Measurements from ENCODE around the gene SPTBN1. TPM values are rescaled to one million over a fixed set of nuclear protein-coding genes. Genes with fewer than 3 reads are reported as not detected.

Gene SPTBN1
- total RNA-seq, 1 experiment from 2014 or later, result 262 TPM

DNA sequence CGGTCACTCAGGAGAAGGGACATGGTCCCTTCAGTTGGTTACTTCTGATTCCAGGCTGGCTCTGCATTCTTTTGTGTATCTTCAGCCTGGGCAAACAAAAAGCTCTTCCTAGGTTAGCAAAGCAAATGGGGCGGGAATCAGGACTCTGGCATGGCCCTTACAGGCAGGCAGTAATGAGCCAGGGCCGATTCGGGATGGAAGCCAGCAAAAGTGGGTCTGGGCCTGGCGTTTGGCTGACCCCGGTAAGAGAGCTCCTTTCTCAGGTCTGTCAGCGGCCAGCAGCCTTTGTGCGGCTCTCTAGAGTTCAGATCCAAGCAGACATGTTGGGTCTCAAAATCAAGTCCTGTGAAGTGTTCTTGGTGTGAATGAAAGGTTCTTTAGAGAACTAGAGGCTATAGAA, 185.9 kb downstream of the SPTBN1 start:
- Histone ChIP-seq H3K9me2 (ENCODE audit: insufficient read depth) (no peaks in the 10 kb centered on the region), H3K4me2 (no peak overlapping the region), H3F3A (ENCODE audit: insufficient read depth, low read depth) (peaks cover 3% of the 10 kb centered on the region; the same call in 1 of the 2 replicates), H3K4me1 (replicated peaks; ENCODE audit: insufficient read depth) (no peaks in the 10 kb centered on the region), H2AFZ (no peak overlapping the region), H3K27ac (no peak overlapping the region), H3K4me3 (no peak overlapping the region), H3K36me3 (ENCODE audit: low read depth) (peaks cover 50% of the 10 kb centered on the region), H3K79me2 (ENCODE audit: low read depth) (no peaks in the 10 kb centered on the region), H4K20me1 (ENCODE audit: insufficient read depth) (no peaks in the 10 kb centered on the region), H3K27me3 (ENCODE audit: insufficient read depth, low read depth) (no peaks in the 10 kb centered on the region), H3K9me3 (ENCODE audit: insufficient read depth, low read depth) (no peaks in the 10 kb centered on the region)
- POLR2A ChIA-PET (ENCODE audit: unreplicated experiment), result no interaction called here
- intact Hi-C loops (cut with micrococcal nuclease; ENCODE audit: unreplicated experiment), result no loop called here
- BruUV-seq (replicated peaks), result no TSS peak
- CTCF ChIA-PET, result no interaction called here
- TF ChIP-seq, protein P1, sequence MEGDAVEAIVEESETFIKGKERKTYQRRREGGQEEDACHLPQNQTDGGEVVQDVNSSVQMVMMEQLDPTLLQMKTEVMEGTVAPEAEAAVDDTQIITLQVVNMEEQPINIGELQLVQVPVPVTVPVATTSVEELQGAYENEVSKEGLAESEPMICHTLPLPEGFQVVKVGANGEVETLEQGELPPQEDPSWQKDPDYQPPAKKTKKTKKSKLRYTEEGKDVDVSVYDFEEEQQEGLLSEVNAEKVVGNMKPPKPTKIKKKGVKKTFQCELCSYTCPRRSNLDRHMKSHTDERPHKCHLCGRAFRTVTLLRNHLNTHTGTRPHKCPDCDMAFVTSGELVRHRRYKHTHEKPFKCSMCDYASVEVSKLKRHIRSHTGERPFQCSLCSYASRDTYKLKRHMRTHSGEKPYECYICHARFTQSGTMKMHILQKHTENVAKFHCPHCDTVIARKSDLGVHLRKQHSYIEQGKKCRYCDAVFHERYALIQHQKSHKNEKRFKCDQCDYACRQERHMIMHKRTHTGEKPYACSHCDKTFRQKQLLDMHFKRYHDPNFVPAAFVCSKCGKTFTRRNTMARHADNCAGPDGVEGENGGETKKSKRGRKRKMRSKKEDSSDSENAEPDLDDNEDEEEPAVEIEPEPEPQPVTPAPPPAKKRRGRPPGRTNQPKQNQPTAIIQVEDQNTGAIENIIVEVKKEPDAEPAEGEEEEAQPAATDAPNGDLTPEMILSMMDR (conservative IDR thresholded peaks at IDR 0.05), result no peak
- no peak for TF ChIP-seq EZH2 (IDR thresholded peaks at IDR 0.05; ENCODE audit: low read depth)
- DNase-seq, result no peak

DNA sequence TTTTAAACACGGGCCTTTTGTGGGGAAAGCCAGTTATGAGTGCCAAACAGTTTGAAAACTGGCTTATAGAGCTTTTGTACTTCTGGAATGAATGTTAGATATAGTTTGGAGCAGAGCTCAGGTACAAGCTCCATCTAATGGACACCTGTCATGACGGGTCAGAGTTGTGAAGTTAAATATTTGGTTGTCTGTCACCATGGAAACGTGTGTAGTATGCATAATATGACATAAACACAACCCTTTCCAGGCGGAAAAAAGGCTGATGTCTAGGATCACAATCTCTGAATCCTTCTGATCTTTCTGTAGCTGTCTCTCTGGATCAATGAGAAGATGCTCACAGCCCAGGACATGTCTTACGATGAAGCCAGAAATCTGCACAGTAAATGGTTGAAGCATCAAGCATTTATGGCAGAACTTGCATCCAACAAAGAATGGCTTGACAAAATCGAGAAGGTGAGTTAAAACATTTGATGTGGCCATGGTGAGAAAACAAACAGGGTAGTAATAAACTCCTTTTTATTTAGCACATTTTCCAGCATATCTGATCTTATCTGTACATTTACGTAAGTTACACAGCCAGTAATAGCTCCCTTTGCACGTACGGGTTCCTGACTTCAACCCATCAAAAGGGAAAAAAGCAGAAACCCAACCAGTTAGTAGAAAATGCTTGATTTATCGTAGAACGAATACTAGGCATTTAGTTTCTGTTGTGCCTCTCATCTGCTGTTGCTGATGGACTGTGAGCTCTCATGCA, 186.7 kb downstream of the SPTBN1 start:
- ChIA-PET POLR2A (ENCODE audit: unreplicated experiment) (interaction anchor here (0.6 kb wide), 1 partner anchor 120 kb away, joined by 3 read pairs; no protein-coding TSS in a partner anchor), CTCF (no interaction called here)
- TF ChIP-seq, protein P1 (conservative IDR thresholded peaks at IDR 0.05), result no peak
- no peak for TF ChIP-seq EZH2 (IDR thresholded peaks at IDR 0.05; ENCODE audit: low read depth)
- DNase-seq, result no peak
- no peaks in the 10 kb centered on the region for H3K4me1 ChIP-seq (replicated peaks; ENCODE audit: insufficient read depth)
- peaks cover 53% of the 10 kb centered on the region for H3K36me3 ChIP-seq (ENCODE audit: low read depth)
- no peak overlapping the region for H3K27ac ChIP-seq
- no peaks in the 10 kb centered on the region for H3K9me3 ChIP-seq (ENCODE audit: insufficient read depth, low read depth)
- no TSS peak for BruUV-seq (replicated peaks)
- H2AFZ ChIP-seq, result no peak overlapping the region
- no peak overlapping the region for H3K4me3 ChIP-seq
- no peaks in the 10 kb centered on the region for H4K20me1 ChIP-seq (ENCODE audit: insufficient read depth)
- no peaks in the 10 kb centered on the region for H3K79me2 ChIP-seq (ENCODE audit: low read depth)
- H3F3A ChIP-seq (ENCODE audit: insufficient read depth, low read depth), result peaks cover 3% of the 10 kb centered on the region; the same call in 1 of the 2 replicates
- H3K9me2 ChIP-seq (ENCODE audit: insufficient read depth), result no peaks in the 10 kb centered on the region
- intact Hi-C loops (cut with micrococcal nuclease; ENCODE audit: unreplicated experiment), result no loop called here
- no peak overlapping the region for H3K4me2 ChIP-seq
- no peaks in the 10 kb centered on the region for H3K27me3 ChIP-seq (ENCODE audit: insufficient read depth, low read depth)

DNA sequence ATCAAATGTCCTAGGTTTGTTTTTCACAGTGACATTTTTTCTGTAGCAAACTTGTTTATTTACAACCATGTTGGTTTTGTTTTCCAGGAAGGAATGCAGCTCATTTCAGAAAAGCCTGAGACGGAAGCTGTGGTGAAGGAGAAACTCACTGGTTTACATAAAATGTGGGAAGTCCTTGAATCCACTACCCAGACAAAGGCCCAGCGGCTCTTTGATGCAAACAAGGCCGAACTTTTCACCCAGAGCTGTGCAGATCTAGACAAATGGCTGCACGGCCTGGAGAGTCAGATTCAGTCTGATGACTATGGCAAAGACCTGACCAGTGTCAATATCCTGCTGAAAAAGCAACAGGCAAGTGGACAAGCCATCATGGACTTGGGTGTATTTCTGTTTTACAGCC, 188.1 kb downstream of the SPTBN1 start:
- intact Hi-C loops (cut with micrococcal nuclease; ENCODE audit: unreplicated experiment), result no loop called here
- CTCF ChIA-PET, result no interaction called here
- no peak for DNase-seq

More for the DNA sequence above, 188.1 kb downstream of the SPTBN1 start:
- no peaks in the 10 kb centered on the region for H3K79me2 ChIP-seq (ENCODE audit: low read depth)
- peaks cover 3% of the 10 kb centered on the region; the same call in 1 of the 2 replicates for H3F3A ChIP-seq (ENCODE audit: insufficient read depth, low read depth)
- no peak overlapping the region for H3K4me3 ChIP-seq
- peaks cover 56% of the 10 kb centered on the region for H3K36me3 ChIP-seq (ENCODE audit: low read depth)
- no peaks in the 10 kb centered on the region for H3K27me3 ChIP-seq (ENCODE audit: insufficient read depth, low read depth)
- no peaks in the 10 kb centered on the region for H4K20me1 ChIP-seq (ENCODE audit: insufficient read depth)
- no peak overlapping the region for H3K4me2 ChIP-seq
- no TSS peak for BruUV-seq (replicated peaks)
- no peaks in the 10 kb centered on the region for H3K4me1 ChIP-seq (replicated peaks; ENCODE audit: insufficient read depth)
- POLR2A ChIA-PET (ENCODE audit: unreplicated experiment), result no interaction called here
- TF ChIP-seq, protein P1 (conservative IDR thresholded peaks at IDR 0.05), result no peak
- TF ChIP-seq EZH2 (IDR thresholded peaks at IDR 0.05; ENCODE audit: low read depth), result no peak
- no peak overlapping the region for H3K27ac ChIP-seq
- no peaks in the 10 kb centered on the region for H3K9me2 ChIP-seq (ENCODE audit: insufficient read depth)
- H3K9me3 ChIP-seq (ENCODE audit: insufficient read depth, low read depth), result no peaks in the 10 kb centered on the region
- no peak overlapping the region for H2AFZ ChIP-seq

Measured in PC-9 (cell line).